Spleen (tissue), 7 donors: Measurements from ENCODE around the gene SLC23A2.

Experiments used
- POLR2AphosphoS5 ChIP-seq, 3 donors: sonication (generic); formaldehyde crosslinking; IDR thresholded peaks; one replicate each; pipeline ENCODE4 v1.5.1; 2017; ENCODE audit warnings: antibody characterized with exemption in 3 of 3
- TF ChIP-seq, protein P1 (sequence below), 11 experiments: fragments of 200-600 bp in 7 of 11; fragments of 450-650 bp in 4 of 11; sonication (generic) in 4 of 11; IDR thresholded peaks in 8 of 11; conservative IDR thresholded peaks in 3 of 11; 1 replicate in 7 of 11; 2 replicates in 4 of 11; pipeline versions ENCODE4 v1.4.0 to v1.8.0; 2016 to 2021; ENCODE audit warnings: antibody characterized with exemption in 11 of 11, inconsistent platforms in 4 of 11, mild to moderate bottlenecking in 1 of 11
- donor health status: DM: no; HTN: no; CAD: no; lungs with moderate emphysema.
- donor health status: DM: no; HTN: no; CAD: no.
- donor health status: DM: no; HTN: no; CAD: no.

DNA sequence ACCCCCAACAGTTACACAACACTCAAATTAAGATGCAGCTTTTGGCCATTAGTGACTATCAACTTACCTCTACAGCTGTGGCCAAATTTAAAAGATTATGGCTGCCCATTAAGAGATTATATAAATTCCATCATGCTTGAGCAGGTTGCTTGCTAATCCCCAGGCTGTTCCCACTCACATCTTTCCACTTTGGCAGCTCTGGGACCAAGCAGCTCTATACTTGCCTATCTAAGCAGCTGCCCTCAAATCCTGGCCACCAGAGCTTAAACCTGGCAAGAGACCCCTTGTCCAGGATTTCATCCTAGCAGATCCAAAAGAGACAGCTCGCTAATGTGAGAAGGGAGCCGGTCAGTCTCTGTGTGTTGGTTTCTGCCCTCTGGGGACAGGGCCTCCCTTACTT, 127.9 kb downstream of the SLC23A2 start:
- TF ChIP-seq, protein P1, sequence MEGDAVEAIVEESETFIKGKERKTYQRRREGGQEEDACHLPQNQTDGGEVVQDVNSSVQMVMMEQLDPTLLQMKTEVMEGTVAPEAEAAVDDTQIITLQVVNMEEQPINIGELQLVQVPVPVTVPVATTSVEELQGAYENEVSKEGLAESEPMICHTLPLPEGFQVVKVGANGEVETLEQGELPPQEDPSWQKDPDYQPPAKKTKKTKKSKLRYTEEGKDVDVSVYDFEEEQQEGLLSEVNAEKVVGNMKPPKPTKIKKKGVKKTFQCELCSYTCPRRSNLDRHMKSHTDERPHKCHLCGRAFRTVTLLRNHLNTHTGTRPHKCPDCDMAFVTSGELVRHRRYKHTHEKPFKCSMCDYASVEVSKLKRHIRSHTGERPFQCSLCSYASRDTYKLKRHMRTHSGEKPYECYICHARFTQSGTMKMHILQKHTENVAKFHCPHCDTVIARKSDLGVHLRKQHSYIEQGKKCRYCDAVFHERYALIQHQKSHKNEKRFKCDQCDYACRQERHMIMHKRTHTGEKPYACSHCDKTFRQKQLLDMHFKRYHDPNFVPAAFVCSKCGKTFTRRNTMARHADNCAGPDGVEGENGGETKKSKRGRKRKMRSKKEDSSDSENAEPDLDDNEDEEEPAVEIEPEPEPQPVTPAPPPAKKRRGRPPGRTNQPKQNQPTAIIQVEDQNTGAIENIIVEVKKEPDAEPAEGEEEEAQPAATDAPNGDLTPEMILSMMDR (IDR thresholded peaks at IDR 0.05 in 8 of 11, conservative IDR thresholded peaks at IDR 0.05 in 3 of 11): no peak
- no peak for TF ChIP-seq POLR2AphosphoS5 (IDR thresholded peaks at IDR 0.05)
